ENCODE measurements around the gene RIN3. TPM values are rescaled to one million over a fixed set of nuclear protein-coding genes. Genes with fewer than 3 reads are reported as not detected.
A peak's percentile ranks its signal among the peaks of the same experiment; 100 is the strongest.

Gene RIN3
- total RNA-seq, 1 experiment from 2014 or later = 1.5 TPM

DNA sequence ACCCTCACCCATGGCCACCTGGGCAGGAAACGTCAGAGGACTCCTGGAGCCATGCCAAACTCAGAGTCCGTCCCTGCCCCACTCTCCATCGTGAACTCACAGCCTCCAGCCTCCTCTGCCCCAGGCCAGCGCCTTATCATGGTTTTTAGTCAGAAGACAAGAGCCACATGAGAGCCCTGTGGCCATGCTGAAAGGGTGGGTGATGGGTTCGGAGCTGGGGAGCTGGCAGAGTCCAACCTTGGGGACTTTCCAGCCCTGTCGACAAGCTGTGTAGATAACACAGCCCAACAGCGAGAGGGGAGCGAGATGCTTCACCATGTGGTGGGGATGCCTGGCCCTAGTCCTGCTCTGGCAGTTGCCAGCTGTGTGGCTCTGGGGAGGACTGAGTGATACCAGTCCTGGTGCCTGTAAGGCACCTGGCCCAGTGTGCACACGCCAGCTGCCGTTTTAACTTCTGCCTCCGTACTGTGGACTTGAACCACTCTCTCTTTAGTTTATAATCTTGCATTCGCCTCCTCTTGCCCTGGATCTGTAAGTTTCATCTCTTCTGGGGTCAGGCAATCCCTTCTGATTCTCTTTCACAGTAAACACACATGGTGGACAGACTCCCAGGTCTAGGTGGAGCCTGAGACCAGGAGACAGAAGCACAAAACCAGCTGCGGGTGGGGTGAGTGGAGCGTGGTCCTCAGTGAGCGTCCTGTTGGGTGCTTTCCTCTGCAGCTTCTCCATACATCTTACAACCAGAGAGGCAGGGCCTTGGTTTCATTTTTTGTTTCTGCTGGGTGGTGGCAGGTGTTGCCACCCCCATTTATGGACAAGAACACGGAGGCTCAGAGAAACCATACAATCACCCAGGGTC is 55.3 kb downstream of the RIN3 start:
- no peak overlapping the region for H2BK20ac ChIP-seq (ENCODE audit: low read depth, low read length, poor library complexity, severe bottlenecking)
- no peak overlapping the region for H3T11ph ChIP-seq (ENCODE audit: low read length)
- H3K9me3 Mint-ChIP-seq = peaks cover 0 to 8% of the 10 kb centered on the region in 2 experiments; a peak in 3 of 5 replicates
- no peaks in the 10 kb centered on the region for H4K20me1 ChIP-seq (ENCODE audit: control insufficient read depth, insufficient read depth, insufficient read length)
- H3K23ac ChIP-seq (ENCODE audit: insufficient read length, low read depth, low read length) = no peak overlapping the region
- H3K4me1 ChIP-seq (ENCODE audit: insufficient read depth, low read length) = peaks cover 4% of the 10 kb centered on the region; the same call in 1 of the 2 replicates
- no peak overlapping the region for H3K56ac ChIP-seq (ENCODE audit: insufficient read length, low read depth, low read length)
- H2BK12ac ChIP-seq (ENCODE audit: insufficient read length, low read depth, low read length) = no peak overlapping the region
- no peaks in the 10 kb centered on the region for H3K79me1 ChIP-seq (ENCODE audit: insufficient read depth, low read depth, low read length, poor library complexity, severe bottlenecking)
- no peak overlapping the region for H3K9ac ChIP-seq (ENCODE audit: extremely low read depth, insufficient read length, low read length)
- no peaks in the 10 kb centered on the region for H3K79me2 ChIP-seq (ENCODE audit: insufficient read depth, low read length)
- H3K14ac ChIP-seq (ENCODE audit: insufficient read depth, low read length) = no peak overlapping the region
- H3K4ac ChIP-seq (ENCODE audit: low read depth, low read length) = no peak overlapping the region
- no peak overlapping the region for H4K91ac ChIP-seq (ENCODE audit: insufficient read length, low read depth, low read length)
- no peak overlapping the region for H4K8ac ChIP-seq (replicated peaks; ENCODE audit: insufficient read length, low read depth, low read length)
- no peaks in the 10 kb centered on the region for H3K9me3 ChIP-seq (ENCODE audit: control insufficient read depth, low read depth, low read length)
- H2BK15ac ChIP-seq (ENCODE audit: low read depth, low read length) = no peak overlapping the region
- H3K27ac ChIP-seq (ENCODE audit: insufficient read length, low read depth, low read length) = no peak overlapping the region
- no peak overlapping the region for H3K18ac ChIP-seq (ENCODE audit: insufficient read length, low read depth, low read length)
- H2BK120ac ChIP-seq (ENCODE audit: low read depth, low read length, poor library complexity, severe bottlenecking) = no peak overlapping the region
- H3K27me3 Mint-ChIP-seq (ENCODE audit: low read depth) = peaks cover 9% of the 10 kb centered on the region
- no peak overlapping the region for H2BK5ac ChIP-seq (ENCODE audit: insufficient read length, low read length)
- H3K27me3 ChIP-seq (ENCODE audit: insufficient read depth, low read length) = no peaks in the 10 kb centered on the region
- no peak overlapping the region for H3K4me3 Mint-ChIP-seq
- peak overlapping the region in 1 of 3 experiments; percentile 39; a peak in 2 of 7 replicates for H3K27ac Mint-ChIP-seq
- H3K4me1 Mint-ChIP-seq = peaks cover 9 to 13% of the 10 kb centered on the region in 2 experiments
- no peak overlapping the region for H3K4me2 ChIP-seq (ENCODE audit: insufficient read depth, insufficient read length, low read length)
- H2AFZ ChIP-seq (ENCODE audit: low read length) = no peak overlapping the region
- H4K5ac ChIP-seq (ENCODE audit: insufficient read length, low read depth, low read length) = no peak overlapping the region
- TF ChIP-seq, protein P1, sequence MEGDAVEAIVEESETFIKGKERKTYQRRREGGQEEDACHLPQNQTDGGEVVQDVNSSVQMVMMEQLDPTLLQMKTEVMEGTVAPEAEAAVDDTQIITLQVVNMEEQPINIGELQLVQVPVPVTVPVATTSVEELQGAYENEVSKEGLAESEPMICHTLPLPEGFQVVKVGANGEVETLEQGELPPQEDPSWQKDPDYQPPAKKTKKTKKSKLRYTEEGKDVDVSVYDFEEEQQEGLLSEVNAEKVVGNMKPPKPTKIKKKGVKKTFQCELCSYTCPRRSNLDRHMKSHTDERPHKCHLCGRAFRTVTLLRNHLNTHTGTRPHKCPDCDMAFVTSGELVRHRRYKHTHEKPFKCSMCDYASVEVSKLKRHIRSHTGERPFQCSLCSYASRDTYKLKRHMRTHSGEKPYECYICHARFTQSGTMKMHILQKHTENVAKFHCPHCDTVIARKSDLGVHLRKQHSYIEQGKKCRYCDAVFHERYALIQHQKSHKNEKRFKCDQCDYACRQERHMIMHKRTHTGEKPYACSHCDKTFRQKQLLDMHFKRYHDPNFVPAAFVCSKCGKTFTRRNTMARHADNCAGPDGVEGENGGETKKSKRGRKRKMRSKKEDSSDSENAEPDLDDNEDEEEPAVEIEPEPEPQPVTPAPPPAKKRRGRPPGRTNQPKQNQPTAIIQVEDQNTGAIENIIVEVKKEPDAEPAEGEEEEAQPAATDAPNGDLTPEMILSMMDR (conservative IDR thresholded peaks at IDR 0.05) = no peak
- no peak overlapping the region for H2AK5ac ChIP-seq (ENCODE audit: insufficient read length, low read length)
- H3K36me3 Mint-ChIP-seq (ENCODE audit: insufficient read depth in 1 of 3, low read depth in 3 of 3) = peaks cover 0 to 7% (median 2%) of the 10 kb centered on the region in 3 experiments; a peak in 3 of 7 replicates
- no peak for DNase-seq
- H3K23me2 ChIP-seq (ENCODE audit: insufficient read length, low read depth, low read length, poor library complexity, severe bottlenecking) = no peaks in the 10 kb centered on the region
- no CpG with 5 or more reads among the region's 16 CpGs for WGBS (ENCODE audit: extremely low coverage, insufficient read length, low lambda C conversion rate)
